ENCODE measurements around the gene FFAR1. TPM values are rescaled to one million over a fixed set of nuclear protein-coding genes. Genes with fewer than 3 reads are reported as not detected.
A peak's percentile ranks its signal among the peaks of the same experiment; 100 is the strongest.

Gene FFAR1
- total and polyA plus RNA-seq, 2 donors (not counting 1 experiment from before 2014, with no cell fraction given): 3.0 to 17.9 TPM

- Histone ChIP-seq H3K27me3 (replicated peaks in 1 of 4; ENCODE audit: control extremely low read depth in 1 of 4, control insufficient read depth in 3 of 4, insufficient read depth in 4 of 4, low read length in 3 of 4) (no peaks in the 10 kb centered on the region), H3K9ac (ENCODE audit: low read length) (peak overlapping the region; percentile 10), H3K9me3 (ENCODE audit: control extremely low read depth in 1 of 3, control insufficient read depth in 2 of 3, insufficient read depth in 1 of 3, low read length in 2 of 3) (peaks cover 0 to 3% (median 0%) of the 10 kb centered on the region in 3 donors), H3K4me2 (replicated peaks; ENCODE audit: low read depth, low read length, poor library complexity, severe bottlenecking) (peak overlapping the region; percentile 52), H2AFZ (ENCODE audit: insufficient read depth, low read depth, low read length, poor library complexity, severe bottlenecking) (peak overlapping the region; percentile 35), H3K4me3 (ENCODE audit: control extremely low read depth in 1 of 5, extremely low read depth in 1 of 5, insufficient read depth in 1 of 5, low read depth in 2 of 5, low read length in 4 of 5) (no peak overlapping the region), H3K79me2 (ENCODE audit: control insufficient read depth, insufficient read depth, low read length) (peaks cover 42% of the 10 kb centered on the region), H3K4me1 (ENCODE audit: control insufficient read depth in 2 of 2, insufficient read depth in 2 of 2, low read length in 2 of 2) (peaks cover 80 to 97% of the 10 kb centered on the region in 2 donors), H3K36me3 (replicated peaks in 1 of 2; ENCODE audit: control extremely low read depth in 1 of 2, control insufficient read depth in 1 of 2, extremely low read depth in 1 of 2, insufficient read depth in 2 of 2, low read length in 1 of 2) (no peaks in the 10 kb centered on the region), H4K20me1 (ENCODE audit: control insufficient read depth, insufficient read depth, low read length, poor library complexity, severe bottlenecking) (no peaks in the 10 kb centered on the region), H3K27ac (ENCODE audit: low read length in 2 of 2) (peak overlapping the region; percentile 75 to 81)
- DNase-seq (no peak), ATAC-seq (ENCODE audit: low read depth) (no peak)
- peaks cover 78% of the 10 kb centered on the region for H3K4me1 Mint-ChIP-seq
- peak overlapping the region; percentile 63 for H3K4me3 Mint-ChIP-seq
- POLR2A ChIA-PET: interaction anchor here (0.6 to 8.3 kb wide), 2 partner anchors 14 to 143 kb away, joined by 4 to 106 read pairs; partner anchors contain the start of gene CD22
- TF ChIP-seq CTCF (IDR thresholded peaks at IDR 0.05) (no peak), EZH2 (IDR thresholded peaks at IDR 0.05; ENCODE audit: borderline replicate concordance, insufficient read depth, low read depth, low read length, poor library complexity, severe bottlenecking) (no peak)
- CTCF ChIA-PET: interaction anchor here (0.6 to 5.0 kb wide), 7 partner anchors 11 to 151 kb away, joined by 3 to 26 read pairs (median 3); no protein-coding TSS in a partner anchor
- no peaks in the 10 kb centered on the region for H3K9me3 Mint-ChIP-seq (ENCODE audit: insufficient read depth)
- H3K27ac Mint-ChIP-seq: peak overlapping the region; percentile 80
- intact Hi-C loops (cut with micrococcal nuclease): loop anchor here (2.0 kb wide), 1 partner anchor 13 kb away; no protein-coding TSS in a partner anchor
- WGBS (ENCODE audit: insufficient coverage): 51% methylated on average over 7 of the region's 7 CpGs
- no peaks in the 10 kb centered on the region for H3K27me3 Mint-ChIP-seq
These were observed 30.1 kb upstream of the FFAR1 start for GRCh38 chr19:35317464-35318043.
